Neural cell (in vitro differentiated cells): Measurements from ENCODE around the gene SH3BGR. TPM values are rescaled to one million over a fixed set of nuclear protein-coding genes. Genes with fewer than 3 reads are reported as not detected.
"Not testable (repeated sequence)": the region's sequence is repeated elsewhere in the genome, so short reads cannot be mapped to it uniquely, and the experiment has no call there.

Experiments
- H2AFZ ChIP-seq: fragments of 200-600, 300-800 bp; sonication (generic), shearing (Covaris generic); 2 replicates; pipeline ENCODE4 v1.6.0; 2014; ENCODE audit warnings: low read depth, mild to moderate bottlenecking, antibody characterized with exemption, low read length, moderate library complexity
- H3F3A ChIP-seq: fragments of 200-600 bp; shearing (Covaris generic); 2 replicates; pipeline ENCODE4 v1.6.1; 2016; ENCODE audit warnings: mild to moderate bottlenecking, moderate library complexity, mixed read lengths, antibody characterized with exemption, low read length; ENCODE audit not compliant: insufficient read depth, poor library complexity, severe bottlenecking
- H3K27ac ChIP-seq: fragments of 200-600, 300-800 bp; sonication (generic), shearing (Covaris generic); 2 replicates; pipeline ENCODE4 v1.5.1; 2014; ENCODE audit warnings: mild to moderate bottlenecking, low read length, moderate library complexity
- H3K27me3 ChIP-seq: fragments of 300-800, 200-600 bp; sonication (generic), shearing (Covaris generic); 2 replicates; pipeline ENCODE4 v1.6.0; 2014; ENCODE audit warnings: mild to moderate bottlenecking, low read depth, low read length, moderate library complexity; ENCODE audit not compliant: insufficient read depth
- H3K36me3 ChIP-seq: fragments of 300-800, 200-600 bp; sonication (generic), shearing (Covaris generic); 2 replicates; pipeline ENCODE4 v1.5.1; 2014; ENCODE audit warnings: mild to moderate bottlenecking, antibody characterized with exemption, low read length, moderate library complexity; ENCODE audit not compliant: insufficient read depth
- H3K4me2 ChIP-seq: fragments of 300-800, 200-600 bp; sonication (generic), shearing (Covaris generic); 2 replicates; pipeline ENCODE4 v1.6.0; 2014; ENCODE audit warnings: mild to moderate bottlenecking, low read length
- H3K4me3 ChIP-seq: fragments of 300-800, 200-600 bp; sonication (generic), shearing (Covaris generic); 2 replicates; pipeline ENCODE4 v1.5.1; 2014; ENCODE audit warnings: mild to moderate bottlenecking, low read length, moderate library complexity
- H3K79me2 ChIP-seq: fragments of 200-600 bp; shearing (Covaris generic); replicated peaks from 2 replicates; pipeline ENCODE4 v1.6.0; 2014; ENCODE audit warnings: mild to moderate bottlenecking, low read length, moderate library complexity; ENCODE audit not compliant: insufficient read depth
- H3K9ac ChIP-seq: fragments of 300-800, 200-600 bp; sonication (generic), shearing (Covaris generic); 2 replicates; pipeline ENCODE4 v1.6.1; 2016; ENCODE audit warnings: mild to moderate bottlenecking, low read length, mixed read lengths
- H3K9me2 ChIP-seq: fragments of 200-600 bp; shearing (Covaris generic); 2 replicates; pipeline ENCODE4 v1.6.1; 2016; ENCODE audit warnings: mild to moderate bottlenecking, low read length, mixed read lengths; ENCODE audit not compliant: insufficient read depth
- H3K9me3 ChIP-seq: fragments of 200-600, 300-800 bp; sonication (generic), shearing (Covaris generic); 2 replicates; pipeline ENCODE4 v1.6.1; 2016; ENCODE audit warnings: mild to moderate bottlenecking, mixed run types, low read length, moderate library complexity, mixed read lengths
- H4K20me1 ChIP-seq: fragments of 200-600 bp; shearing (Covaris generic); 2 replicates; pipeline ENCODE4 v1.6.1; 2016; ENCODE audit warnings: mild to moderate bottlenecking, mixed run types; ENCODE audit not compliant: insufficient read depth
- EP300 ChIP-seq: fragments of 450-650 bp; conservative IDR thresholded peaks from 2 replicates; pipeline ENCODE4 v1.6.1; 2014; ENCODE audit warnings: antibody characterized with exemption, mild to moderate bottlenecking, moderate library complexity; ENCODE audit not compliant: poor library complexity, severe bottlenecking
- EZH2 ChIP-seq: fragments of 200-600, 300-800 bp; shearing (Covaris generic), sonication (generic); IDR thresholded peaks from 2 replicates; pipeline ENCODE4 v1.6.1; 2014; ENCODE audit warnings: antibody characterized with exemption, low read length, borderline replicate concordance, mild to moderate bottlenecking; ENCODE audit not compliant: insufficient read depth, poor library complexity, severe bottlenecking
- MXI1 ChIP-seq: fragments of 450-650 bp; conservative IDR thresholded peaks from 2 replicates; pipeline ENCODE4 v1.6.1; 2014; ENCODE audit warnings: antibody characterized with exemption, mild to moderate bottlenecking; ENCODE audit not compliant: poor library complexity, severe bottlenecking
- POLR2AphosphoS5 ChIP-seq: IDR thresholded peaks from 2 replicates; pipeline ENCODE4 v1.6.1; 2012
- RAD21 ChIP-seq: fragments of 450-650 bp; conservative IDR thresholded peaks from 2 replicates; pipeline ENCODE4 v1.6.1; 2014; ENCODE audit warnings: antibody characterized with exemption, mild to moderate bottlenecking, moderate library complexity
- SMC3 ChIP-seq: fragments of 450-650 bp; conservative IDR thresholded peaks from 2 replicates; pipeline ENCODE4 v1.6.1; 2014; ENCODE audit warnings: antibody characterized with exemption, mild to moderate bottlenecking, moderate library complexity; ENCODE audit not compliant: poor library complexity
- TAF1 ChIP-seq: IDR thresholded peaks from 2 replicates; pipeline ENCODE4 v1.6.1; 2012; ENCODE audit warnings: low read depth
- polyA plus RNA-seq: library from polyadenylated mRNA; depleted of rRNA; stranded (reverse); fragments of >200 nt; gene quantifications from 2 replicates; pipeline ENCODE4 v1.2.3, GENCODE V29; 2014
- TF ChIP-seq, protein P1 (sequence below): IDR thresholded peaks from 2 replicates; pipeline ENCODE4 v1.6.1; 2012; ENCODE audit warnings: borderline replicate concordance

The SH3BGR gene
- polyA plus RNA-seq, 1 donor from 2014 or later: 13.8 TPM

DNA sequence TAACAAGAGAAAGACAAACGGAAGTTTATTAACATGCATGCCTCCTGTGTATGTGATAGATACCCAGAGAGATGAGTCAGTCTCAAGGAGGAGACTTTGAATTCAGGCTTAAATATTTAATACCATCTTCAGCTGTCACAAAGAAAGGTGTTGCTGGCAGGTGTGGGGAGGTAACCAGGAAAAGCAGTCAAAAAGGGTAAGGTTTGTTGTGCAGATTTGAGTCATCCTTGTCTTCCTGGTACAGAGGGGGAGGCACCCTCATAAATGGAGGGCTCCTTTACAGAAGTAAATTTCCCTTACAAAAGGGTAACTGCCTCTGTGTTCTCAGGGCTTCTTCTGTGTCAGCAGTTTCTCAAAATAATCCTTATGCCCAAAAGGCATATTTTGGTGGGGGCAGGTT, 85.8 kb downstream of the SH3BGR start:
- H3K4me3 ChIP-seq: no peak overlapping the region
- H3F3A ChIP-seq: no peaks in the 10 kb centered on the region
- no peak overlapping the region for H3K27ac ChIP-seq
- no peaks in the 10 kb centered on the region for H3K79me2 ChIP-seq
- H3K4me2 ChIP-seq: no peak overlapping the region
- H3K27me3 ChIP-seq: no peaks in the 10 kb centered on the region
- TF ChIP-seq EP300 (no peak), MXI1 (no peak), RAD21 (no peak), TAF1 (no peak)
- no peak overlapping the region for H3K9ac ChIP-seq
- H3K9me2 ChIP-seq: no peaks in the 10 kb centered on the region
- H3K36me3 ChIP-seq: no peaks in the 10 kb centered on the region
- no peak overlapping the region for H2AFZ ChIP-seq
- no peaks in the 10 kb centered on the region for H4K20me1 ChIP-seq
- H3K9me3 ChIP-seq: no peaks in the 10 kb centered on the region

DNA sequence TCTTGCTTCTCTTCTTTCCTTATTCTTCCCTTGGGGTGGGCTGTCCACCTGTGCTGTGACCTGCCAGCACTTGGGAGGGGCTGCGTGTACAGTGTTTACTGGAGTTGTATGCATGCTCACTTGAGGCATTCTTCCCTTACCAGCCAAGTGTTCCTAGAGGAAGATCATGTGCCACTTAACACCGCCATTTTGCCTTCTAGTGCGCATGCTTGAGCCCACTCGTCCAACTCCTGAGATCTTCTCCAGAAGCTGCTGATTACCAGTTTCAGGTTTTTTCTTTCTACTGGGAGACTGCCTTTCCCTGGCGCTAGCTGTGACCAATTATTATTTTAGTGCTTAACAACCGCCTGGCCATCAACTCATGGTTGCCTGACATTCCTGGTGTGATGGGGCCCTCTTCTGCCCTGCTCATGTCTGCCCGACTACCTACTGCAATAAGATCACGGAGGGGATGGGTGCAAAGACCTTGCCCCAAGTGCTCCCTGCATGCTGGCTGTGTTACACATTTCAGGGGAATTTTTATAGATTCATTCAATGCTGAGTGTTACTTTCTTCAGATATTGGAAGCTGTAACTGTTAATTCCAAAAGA, 86.8 kb downstream of the SH3BGR start:
- Histone ChIP-seq H3K27ac (no peak overlapping the region), H2AFZ (no peak overlapping the region), H4K20me1 (no peaks in the 10 kb centered on the region), H3K36me3 (no peaks in the 10 kb centered on the region), H3K9ac (no peak overlapping the region), H3K27me3 (no peaks in the 10 kb centered on the region), H3K4me2 (no peak overlapping the region), H3K4me3 (no peak overlapping the region), H3K79me2 (no peaks in the 10 kb centered on the region), H3K9me2 (no peaks in the 10 kb centered on the region), H3F3A (no peaks in the 10 kb centered on the region), H3K9me3 (no peaks in the 10 kb centered on the region)
- no peak for TF ChIP-seq SMC3
- no peak for TF ChIP-seq POLR2AphosphoS5
- no peak for TF ChIP-seq MXI1
- no peak for TF ChIP-seq RAD21
- TF ChIP-seq, protein P1, sequence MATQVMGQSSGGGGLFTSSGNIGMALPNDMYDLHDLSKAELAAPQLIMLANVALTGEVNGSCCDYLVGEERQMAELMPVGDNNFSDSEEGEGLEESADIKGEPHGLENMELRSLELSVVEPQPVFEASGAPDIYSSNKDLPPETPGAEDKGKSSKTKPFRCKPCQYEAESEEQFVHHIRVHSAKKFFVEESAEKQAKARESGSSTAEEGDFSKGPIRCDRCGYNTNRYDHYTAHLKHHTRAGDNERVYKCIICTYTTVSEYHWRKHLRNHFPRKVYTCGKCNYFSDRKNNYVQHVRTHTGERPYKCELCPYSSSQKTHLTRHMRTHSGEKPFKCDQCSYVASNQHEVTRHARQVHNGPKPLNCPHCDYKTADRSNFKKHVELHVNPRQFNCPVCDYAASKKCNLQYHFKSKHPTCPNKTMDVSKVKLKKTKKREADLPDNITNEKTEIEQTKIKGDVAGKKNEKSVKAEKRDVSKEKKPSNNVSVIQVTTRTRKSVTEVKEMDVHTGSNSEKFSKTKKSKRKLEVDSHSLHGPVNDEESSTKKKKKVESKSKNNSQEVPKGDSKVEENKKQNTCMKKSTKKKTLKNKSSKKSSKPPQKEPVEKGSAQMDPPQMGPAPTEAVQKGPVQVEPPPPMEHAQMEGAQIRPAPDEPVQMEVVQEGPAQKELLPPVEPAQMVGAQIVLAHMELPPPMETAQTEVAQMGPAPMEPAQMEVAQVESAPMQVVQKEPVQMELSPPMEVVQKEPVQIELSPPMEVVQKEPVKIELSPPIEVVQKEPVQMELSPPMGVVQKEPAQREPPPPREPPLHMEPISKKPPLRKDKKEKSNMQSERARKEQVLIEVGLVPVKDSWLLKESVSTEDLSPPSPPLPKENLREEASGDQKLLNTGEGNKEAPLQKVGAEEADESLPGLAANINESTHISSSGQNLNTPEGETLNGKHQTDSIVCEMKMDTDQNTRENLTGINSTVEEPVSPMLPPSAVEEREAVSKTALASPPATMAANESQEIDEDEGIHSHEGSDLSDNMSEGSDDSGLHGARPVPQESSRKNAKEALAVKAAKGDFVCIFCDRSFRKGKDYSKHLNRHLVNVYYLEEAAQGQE: no peak

DNA sequence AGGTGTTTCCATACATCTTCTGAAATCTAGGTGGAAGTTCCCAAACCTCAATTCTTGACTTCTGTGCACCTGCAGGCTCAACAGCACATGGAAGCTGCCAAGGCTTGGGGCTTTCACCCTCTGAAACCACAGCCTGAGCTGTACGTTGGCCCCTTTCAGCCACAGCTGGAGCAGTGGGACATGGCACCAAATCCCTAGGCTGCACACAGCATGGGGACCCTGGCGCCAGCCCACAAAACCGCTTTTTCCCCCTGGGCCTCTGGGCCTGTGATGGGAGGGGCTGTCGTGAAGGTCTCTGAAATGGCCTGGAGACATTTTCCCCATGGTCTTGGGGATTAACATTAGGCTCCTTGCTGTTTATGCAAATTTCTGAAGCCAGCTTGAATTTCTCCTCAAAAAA, 88.6 kb downstream of the SH3BGR start:
- H3K4me2 ChIP-seq, H3K9ac ChIP-seq, H3K79me2 ChIP-seq, H3K27me3 ChIP-seq, H3K36me3 ChIP-seq, H3F3A ChIP-seq, H3K4me3 ChIP-seq, H3K27ac ChIP-seq, H3K9me3 ChIP-seq, H4K20me1 ChIP-seq, H2AFZ ChIP-seq, H3K9me2 ChIP-seq: not testable (repeated sequence)

DNA sequence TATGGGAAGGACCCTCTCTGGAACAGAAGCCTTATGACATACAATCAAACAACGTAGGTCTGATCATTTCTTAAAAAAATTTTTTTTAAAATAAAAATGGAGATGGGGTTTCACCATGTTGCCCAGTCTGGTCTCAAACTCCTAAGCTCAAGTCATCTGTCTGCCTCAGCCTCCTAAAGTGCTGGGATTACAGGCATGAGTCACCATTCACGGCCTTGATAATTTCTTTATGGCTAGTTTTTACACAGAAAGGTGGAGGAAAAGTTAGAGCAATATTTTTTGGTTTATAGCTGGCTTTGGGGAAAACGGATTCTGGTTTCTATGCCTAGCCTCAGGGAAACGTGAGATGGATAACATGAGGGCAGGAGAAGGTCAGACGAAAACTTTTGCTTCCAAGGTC, 91.0 kb downstream of the SH3BGR start:
- no peaks in the 10 kb centered on the region for H3K9me3 ChIP-seq
- no peaks in the 10 kb centered on the region for H4K20me1 ChIP-seq
- H3K79me2 ChIP-seq: no peaks in the 10 kb centered on the region
- H3K9me2 ChIP-seq: no peaks in the 10 kb centered on the region
- no peak for TF ChIP-seq EZH2
- no peak for TF ChIP-seq SMC3
- TF ChIP-seq POLR2AphosphoS5: no peak
- no peak for TF ChIP-seq EP300
- no peak for TF ChIP-seq RAD21
- TF ChIP-seq MXI1: no peak
- TF ChIP-seq, protein P1: no peak
- H3F3A ChIP-seq: no peaks in the 10 kb centered on the region
- no peaks in the 10 kb centered on the region for H3K27me3 ChIP-seq
- no peak overlapping the region for H3K4me3 ChIP-seq
- no peaks in the 10 kb centered on the region for H3K36me3 ChIP-seq
- H2AFZ ChIP-seq: no peak overlapping the region
- no peak overlapping the region for H3K4me2 ChIP-seq
- no peak overlapping the region for H3K27ac ChIP-seq
- no peak overlapping the region for H3K9ac ChIP-seq
